ENCODE data around the gene RBFOX1.

GRCh38 chr16:7628981-7629380 is 296.3 kb downstream of the RBFOX1 start:
- TF ChIP-seq MAX (IDR thresholded peaks at IDR 0.05) (no peak), CTCF (IDR thresholded peaks at IDR 0.05 in 2 of 3, conservative IDR thresholded peaks at IDR 0.05 in 1 of 3; ENCODE audit: borderline replicate concordance in 1 of 3, insufficient read depth in 1 of 3, low read depth in 2 of 3, low read length in 2 of 3) (no peak), EZH2 (IDR thresholded peaks at IDR 0.05) (no peak), FOSL1 (IDR thresholded peaks at IDR 0.05; ENCODE audit: low read depth) (no peak), SP1 (IDR thresholded peaks at IDR 0.05; ENCODE audit: low read depth) (no peak)
